Natural killer cell treated with Interleukin-12 subunit alpha and Interleukin-12 subunit beta and Interleukin-15 and Interleukin-18, amount 100 ng/mL, for 72 hours (primary cell): ENCODE data around the gene BEND7. TPM values are rescaled to one million over a fixed set of nuclear protein-coding genes. Genes with fewer than 3 reads are reported as not detected.

Experiments used
- ATAC-seq, 2 donors: fragments of 150-1000 bp; cut with Tn5 transposase in 1 of 2; sonication (Bioruptor Pico), chemical (Tn5 transposase) in 1 of 2; 2 replicates each; pipeline ENCODE4 v1.10.0; 2021
- DNase-seq: peaks from one replicate; pipeline ENCODE4 v3.0.0; 2022; ENCODE audit warnings: low spot score
- H3K27ac Mint-ChIP-seq, 2 donors: 1 replicate in 1 of 2; 2 replicates in 1 of 2; pipeline ENCODE4 v1.8.0; 2022; ENCODE audit warnings: mixed read lengths in 2 of 2, mild to moderate bottlenecking in 1 of 2, moderate library complexity in 1 of 2
- H3K27me3 Mint-ChIP-seq, 2 donors: 1 replicate in 1 of 2; 2 replicates in 1 of 2; pipeline ENCODE4 v1.8.0; 2022; ENCODE audit warnings: mixed read lengths in 2 of 2
- H3K36me3 Mint-ChIP-seq: one replicate; pipeline ENCODE4 v1.8.0; 2022; ENCODE audit warnings: mixed read lengths
- H3K4me1 Mint-ChIP-seq, 2 donors: 1 replicate in 1 of 2; 2 replicates in 1 of 2; pipeline ENCODE4 v1.8.0; 2022; ENCODE audit warnings: low read depth in 2 of 2, mixed read lengths in 2 of 2, mild to moderate bottlenecking in 1 of 2
- H3K4me3 Mint-ChIP-seq: one replicate; pipeline ENCODE4 v1.8.0; 2022; ENCODE audit warnings: mixed read lengths
- H3K9me3 Mint-ChIP-seq: 2 replicates; pipeline ENCODE4 v1.8.0; 2022; ENCODE audit warnings: mixed read lengths
- total RNA-seq, 2 donors: library from RNA; stranded (reverse); gene quantifications; one replicate each; pipeline ENCODE4 v1.2.3, GENCODE V29; 2022

The BEND7 gene
- total RNA-seq, 2 donors from 2014 or later, result not detected

- Mint-ChIP-seq H3K36me3 (no peaks in the 10 kb centered on the region), H3K27me3 (peaks cover 38 to 53% of the 10 kb centered on the region in 2 donors), H3K4me1 (no peaks in the 10 kb centered on the region), H3K9me3 (no peaks in the 10 kb centered on the region), H3K27ac (no peak overlapping the region), H3K4me3 (no peak overlapping the region)
- DNase-seq, result no peak
- ATAC-seq, result peak; percentile 31 to 62
Observed at GRCh38 chr10:13536674-13537366, 8.0 kb upstream of the BEND7 start.

GRCh38 chr10:13535346-13535745 is 6.5 kb upstream of the BEND7 start:
- Mint-ChIP-seq H3K36me3 (no peaks in the 10 kb centered on the region), H3K27ac (no peak overlapping the region), H3K4me3 (no peak overlapping the region), H3K27me3 (peaks cover 38 to 49% of the 10 kb centered on the region in 2 donors), H3K4me1 (no peaks in the 10 kb centered on the region), H3K9me3 (no peaks in the 10 kb centered on the region)
- DNase-seq (no peak), ATAC-seq (no peak)

DNA sequence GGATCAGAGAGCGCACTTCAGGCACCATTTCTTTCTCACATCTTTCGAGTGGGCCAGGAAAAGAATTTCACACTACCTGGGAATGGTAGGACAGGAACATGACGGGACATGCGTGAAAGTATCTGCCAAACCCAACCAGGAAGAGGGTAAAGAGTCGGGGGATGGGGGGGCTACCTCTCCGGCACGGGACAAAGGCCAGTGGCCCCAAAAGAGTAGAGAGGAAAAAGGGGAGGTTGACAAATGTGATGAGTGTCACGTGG is 830 bp upstream of the BEND7 start:
- no peak overlapping the region for H3K27ac Mint-ChIP-seq
- peaks cover 35 to 63% of the 10 kb centered on the region in 2 donors for H3K27me3 Mint-ChIP-seq
- no peaks in the 10 kb centered on the region for H3K36me3 Mint-ChIP-seq
- ATAC-seq (no peak), DNase-seq (no peak)
- no peaks in the 10 kb centered on the region for H3K9me3 Mint-ChIP-seq
- peaks cover 0 to 7% of the 10 kb centered on the region in 2 donors for H3K4me1 Mint-ChIP-seq
- peak overlapping the region; percentile 28 for H3K4me3 Mint-ChIP-seq

DNA sequence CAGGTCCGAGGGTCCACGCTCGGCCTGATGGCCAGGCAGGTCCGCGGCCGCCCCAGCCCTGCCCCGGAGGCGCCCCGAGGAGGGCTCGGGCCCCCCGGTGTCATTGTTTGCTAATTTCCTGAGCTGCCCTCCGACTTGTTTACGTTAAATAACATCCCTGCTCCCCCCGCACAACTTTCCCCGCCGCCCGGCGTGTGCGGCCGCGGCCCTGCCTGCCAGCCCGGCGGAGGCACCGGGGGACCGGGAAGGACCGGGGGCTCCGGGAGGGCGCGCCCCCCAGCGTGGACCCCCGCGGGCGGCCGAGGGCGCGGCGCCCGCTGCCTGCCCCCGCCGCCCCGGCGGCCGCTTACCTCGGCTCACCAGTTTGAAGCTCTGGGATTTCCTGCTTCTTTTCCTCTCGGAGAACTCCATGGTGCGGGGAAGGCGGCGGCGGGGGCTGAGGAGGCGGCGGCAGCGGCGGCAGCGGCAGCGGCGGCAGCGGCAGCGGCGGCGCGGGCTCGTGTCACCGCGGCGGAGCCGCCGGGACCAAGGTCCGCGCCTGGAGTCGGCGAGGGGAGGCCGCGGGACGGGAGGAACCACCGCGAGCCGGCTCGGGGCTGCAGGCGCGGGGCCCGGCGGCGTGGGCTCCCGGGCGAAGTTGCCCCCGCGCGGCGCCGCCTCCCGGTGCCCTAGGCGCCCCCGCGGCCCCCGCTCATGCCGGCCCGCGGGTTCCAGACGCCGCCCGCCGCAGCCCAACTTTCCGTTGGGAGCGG is 515 bp downstream of the BEND7 start:
- H3K4me1 Mint-ChIP-seq, result peaks cover 0 to 7% of the 10 kb centered on the region in 2 donors
- DNase-seq, result no peak
- peak; percentile 13 to 32 for ATAC-seq
- no peaks in the 10 kb centered on the region for H3K36me3 Mint-ChIP-seq
- peak overlapping the region; percentile 61 for H3K4me3 Mint-ChIP-seq
- no peak overlapping the region for H3K27ac Mint-ChIP-seq
- peaks cover 32 to 66% of the 10 kb centered on the region in 2 donors for H3K27me3 Mint-ChIP-seq
- H3K9me3 Mint-ChIP-seq, result no peaks in the 10 kb centered on the region

- H3K9me3 Mint-ChIP-seq, result no peaks in the 10 kb centered on the region
- no peak for ATAC-seq
- H3K27ac Mint-ChIP-seq, result no peak overlapping the region
- H3K4me3 Mint-ChIP-seq, result peak overlapping the region; percentile 61
- peaks cover 36 to 71% of the 10 kb centered on the region in 2 donors for H3K27me3 Mint-ChIP-seq
- no peak for DNase-seq
- peaks cover 0 to 7% of the 10 kb centered on the region in 2 donors for H3K4me1 Mint-ChIP-seq
- no peaks in the 10 kb centered on the region for H3K36me3 Mint-ChIP-seq
Observed at GRCh38 chr10:13527864-13528122, 1.0 kb downstream of the BEND7 start.

DNA sequence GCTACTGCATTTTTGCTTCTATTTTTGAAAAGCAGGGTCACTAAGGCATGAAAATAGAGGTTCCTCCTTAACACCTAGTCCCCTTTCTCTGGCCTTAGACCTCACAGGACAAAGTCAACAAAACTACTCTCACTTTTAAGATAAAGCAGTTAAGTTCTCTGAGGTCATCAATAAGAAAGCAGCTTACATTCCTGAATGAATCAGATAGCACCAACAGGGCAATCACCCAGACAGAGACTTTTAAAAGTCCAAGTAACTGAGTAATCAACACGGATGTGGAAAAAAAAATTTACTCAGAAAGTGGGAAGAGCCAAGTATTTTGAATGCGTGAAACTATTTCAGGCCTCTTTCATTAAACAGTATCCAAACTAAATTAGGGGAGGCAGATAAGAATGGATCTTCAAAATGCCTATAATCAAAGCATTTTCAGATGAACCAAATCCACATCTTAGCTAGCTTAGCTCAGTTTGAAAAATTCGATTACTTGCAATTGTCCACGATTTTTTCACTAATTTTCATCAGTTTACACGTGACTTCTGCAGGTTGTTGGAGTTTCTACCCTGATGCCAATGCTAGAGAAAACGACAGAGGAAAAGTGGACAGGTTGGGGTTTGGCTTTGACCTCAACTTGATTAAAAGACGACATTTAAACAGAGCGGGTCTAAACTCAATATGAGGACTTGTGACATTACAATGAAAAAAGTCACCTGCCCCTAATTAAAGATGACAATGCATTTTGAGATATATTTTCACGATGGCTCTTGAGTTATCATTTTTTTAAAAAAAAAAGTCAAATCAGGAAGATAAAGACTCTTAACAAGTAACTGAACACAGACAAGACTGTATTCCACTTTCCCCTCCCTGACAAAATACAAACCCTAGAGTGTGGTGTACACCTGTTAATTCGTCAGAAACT is 1.6 kb downstream of the BEND7 start:
- DNase-seq, result no peak

GRCh38 chr10:13525663-13526062 is 3.2 kb downstream of the BEND7 start:
- Mint-ChIP-seq H3K9me3 (no peaks in the 10 kb centered on the region), H3K27me3 (peaks cover 33 to 67% of the 10 kb centered on the region in 2 donors), H3K27ac (no peak overlapping the region), H3K4me1 (peaks cover 0 to 7% of the 10 kb centered on the region in 2 donors), H3K36me3 (no peaks in the 10 kb centered on the region), H3K4me3 (no peak overlapping the region)
- ATAC-seq (no peak), DNase-seq (no peak)

More for the DNA sequence above, 1.6 kb downstream of the BEND7 start:
- H3K9me3 Mint-ChIP-seq, result no peaks in the 10 kb centered on the region
- peaks cover 0 to 7% of the 10 kb centered on the region in 2 donors for H3K4me1 Mint-ChIP-seq
- no peaks in the 10 kb centered on the region for H3K36me3 Mint-ChIP-seq
- H3K27me3 Mint-ChIP-seq, result peaks cover 40 to 75% of the 10 kb centered on the region in 2 donors
- H3K27ac Mint-ChIP-seq, result no peak overlapping the region
- H3K4me3 Mint-ChIP-seq, result peak overlapping the region; percentile 61
- ATAC-seq, result no peak

GRCh38 chr10:13521026-13521425 is 7.8 kb downstream of the BEND7 start:
- Mint-ChIP-seq H3K9me3 (no peaks in the 10 kb centered on the region), H3K4me3 (no peak overlapping the region), H3K4me1 (no peaks in the 10 kb centered on the region), H3K27ac (no peak overlapping the region), H3K27me3 (peaks cover 33 to 66% of the 10 kb centered on the region in 2 donors), H3K36me3 (no peaks in the 10 kb centered on the region)
- ATAC-seq (no peak), DNase-seq (no peak)

DNA sequence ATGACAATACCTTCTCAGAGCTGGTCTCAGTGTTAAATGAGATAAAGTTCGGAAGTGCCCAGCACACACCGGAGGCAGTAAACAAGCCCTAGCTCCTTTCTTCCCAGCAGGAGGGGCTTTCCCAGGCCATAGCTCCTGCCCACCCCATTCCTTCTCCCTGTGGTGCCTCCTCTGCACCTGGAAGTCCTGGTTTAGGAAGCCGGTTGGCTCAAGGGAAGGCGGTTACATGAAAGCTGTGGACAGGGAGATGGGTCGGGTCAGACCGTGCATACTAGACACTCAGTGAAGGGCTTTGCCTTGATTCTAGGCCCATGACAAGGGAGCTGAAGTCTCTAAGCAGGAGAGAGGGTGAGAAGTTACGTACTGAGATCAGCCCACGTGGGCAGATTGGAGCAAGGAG is 8.6 kb downstream of the BEND7 start:
- Mint-ChIP-seq H3K4me1 (no peaks in the 10 kb centered on the region), H3K4me3 (no peak overlapping the region), H3K27me3 (peaks cover 33 to 63% of the 10 kb centered on the region in 2 donors), H3K9me3 (no peaks in the 10 kb centered on the region), H3K27ac (no peak overlapping the region), H3K36me3 (no peaks in the 10 kb centered on the region)
- no peak for ATAC-seq
- DNase-seq, result no peak

DNA sequence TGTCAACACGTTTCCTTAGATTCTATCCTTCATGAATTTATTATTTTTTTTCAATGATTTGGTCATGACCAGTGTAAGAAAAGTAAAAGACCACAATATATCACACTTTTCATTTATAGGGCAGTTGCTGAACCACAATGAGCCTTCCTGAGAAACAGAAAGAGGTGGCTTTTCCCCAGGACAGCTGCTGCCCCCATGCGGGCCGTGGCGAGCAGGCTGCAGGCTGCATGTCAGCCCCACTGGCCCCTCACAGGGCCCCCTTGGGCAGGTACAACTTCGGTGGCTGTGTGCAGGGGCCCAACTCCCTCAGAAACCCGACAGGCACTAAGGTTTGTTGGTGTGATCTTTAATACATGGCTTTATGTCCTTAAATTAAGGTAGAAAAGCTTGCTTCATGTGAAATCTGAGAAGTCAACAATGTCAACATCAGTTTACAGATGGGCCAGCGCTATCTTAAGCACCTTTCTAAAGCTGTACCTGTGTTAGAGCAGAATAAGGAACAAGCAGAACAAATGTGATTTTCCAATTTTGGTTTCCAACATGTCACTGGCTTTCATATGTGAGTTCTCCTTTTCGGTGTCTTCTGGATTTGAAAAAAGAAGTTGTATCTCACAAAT is 10.6 kb downstream of the BEND7 start:
- Mint-ChIP-seq H3K4me1 (no peaks in the 10 kb centered on the region), H3K36me3 (no peaks in the 10 kb centered on the region), H3K9me3 (no peaks in the 10 kb centered on the region), H3K27me3 (peaks cover 34 to 48% of the 10 kb centered on the region in 2 donors), H3K4me3 (no peak overlapping the region), H3K27ac (no peak overlapping the region)
- ATAC-seq, result no peak
- no peak for DNase-seq

DNA sequence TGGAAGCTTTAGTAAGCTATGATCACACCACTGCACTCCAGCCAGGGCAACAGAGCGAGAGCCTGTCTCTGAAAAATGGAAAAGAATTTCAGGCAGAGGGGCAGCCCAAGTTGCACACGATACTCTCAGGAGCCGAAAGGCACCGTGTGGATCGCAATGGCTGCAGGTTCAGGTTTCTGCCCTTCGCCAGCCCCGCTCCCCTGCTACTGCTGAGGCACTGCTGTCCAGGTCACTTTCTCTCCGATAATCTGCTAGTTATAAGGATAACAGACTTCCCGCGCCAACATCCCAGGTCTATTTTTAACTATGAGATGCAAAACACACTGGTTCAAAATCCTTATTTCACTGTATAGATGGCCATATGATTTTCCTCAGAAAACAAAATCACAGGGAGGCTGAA is 11.1 kb downstream of the BEND7 start:
- DNase-seq, result no peak
- no peak overlapping the region for H3K4me3 Mint-ChIP-seq
- no peaks in the 10 kb centered on the region for H3K4me1 Mint-ChIP-seq
- ATAC-seq, result no peak
- H3K9me3 Mint-ChIP-seq, result no peaks in the 10 kb centered on the region
- no peaks in the 10 kb centered on the region for H3K36me3 Mint-ChIP-seq
- no peak overlapping the region for H3K27ac Mint-ChIP-seq
- peaks cover 32 to 48% of the 10 kb centered on the region in 2 donors for H3K27me3 Mint-ChIP-seq

DNA sequence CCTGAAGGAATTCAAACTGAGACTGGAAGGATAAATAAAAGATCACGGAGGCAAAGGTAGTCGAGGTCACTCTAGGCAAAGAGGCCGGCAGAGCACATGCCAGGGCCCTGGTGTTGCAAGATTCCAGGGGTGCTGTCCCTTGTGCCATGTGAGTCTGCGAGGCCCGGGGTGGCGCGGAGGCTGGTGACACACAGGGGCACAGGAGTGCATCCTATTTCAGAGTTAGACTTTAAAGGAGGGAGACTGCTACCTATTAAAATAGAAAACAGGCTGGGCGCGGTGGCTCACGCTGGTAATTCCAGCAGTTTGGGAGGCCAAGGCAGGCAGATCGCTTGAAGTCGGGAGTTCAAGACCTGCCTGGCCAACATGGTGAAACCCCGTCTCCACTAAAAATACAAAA is 12.6 kb downstream of the BEND7 start:
- H3K9me3 Mint-ChIP-seq, result no peaks in the 10 kb centered on the region
- H3K4me3 Mint-ChIP-seq, result no peak overlapping the region
- H3K27me3 Mint-ChIP-seq, result peaks cover 29 to 43% of the 10 kb centered on the region in 2 donors
- H3K27ac Mint-ChIP-seq, result no peak overlapping the region
- DNase-seq, result no peak
- H3K36me3 Mint-ChIP-seq, result no peaks in the 10 kb centered on the region
- no peak for ATAC-seq
- H3K4me1 Mint-ChIP-seq, result no peaks in the 10 kb centered on the region

DNA sequence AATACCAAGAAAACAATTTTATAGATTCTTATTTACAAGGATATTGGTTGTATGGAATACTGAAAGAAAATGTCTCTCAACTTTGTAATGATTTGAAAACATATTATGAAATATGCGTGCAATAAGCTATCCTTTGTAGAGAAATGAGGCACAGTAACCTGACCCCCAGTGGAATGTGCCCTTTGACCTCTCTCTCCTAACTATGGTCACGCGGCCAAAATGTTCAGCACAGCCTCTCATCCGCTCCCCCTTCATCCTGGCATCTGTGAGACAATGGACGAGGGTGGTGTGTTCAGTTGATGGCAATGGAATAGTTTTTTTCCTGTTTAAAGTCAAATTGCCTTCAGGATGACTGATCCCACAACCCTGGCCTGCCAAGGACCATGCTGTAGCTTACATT is 13.3 kb downstream of the BEND7 start:
- DNase-seq (no peak), ATAC-seq (no peak)
- Mint-ChIP-seq H3K9me3 (no peaks in the 10 kb centered on the region), H3K27ac (no peak overlapping the region), H3K27me3 (peaks cover 29 to 41% of the 10 kb centered on the region in 2 donors), H3K4me1 (no peaks in the 10 kb centered on the region), H3K36me3 (no peaks in the 10 kb centered on the region), H3K4me3 (no peak overlapping the region)

DNA sequence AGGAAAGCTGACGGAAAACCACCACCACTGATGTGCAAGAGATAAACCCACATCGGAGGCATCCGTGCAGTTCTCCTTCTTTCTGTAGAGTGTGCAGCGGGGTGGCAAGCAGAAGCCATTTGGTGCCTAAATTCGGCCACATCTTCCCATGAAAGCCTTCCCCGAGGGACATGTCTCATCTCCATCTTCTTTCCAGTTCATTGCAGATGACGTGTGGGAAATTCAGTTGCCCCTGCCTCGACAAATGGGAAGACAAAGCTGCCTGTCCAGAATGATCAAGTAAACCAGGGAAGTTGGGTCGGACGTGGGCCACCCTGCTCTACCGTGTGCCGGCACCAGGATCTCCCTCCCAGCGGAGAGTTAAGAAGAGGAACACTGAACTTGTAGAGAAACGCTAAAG is 14.5 kb downstream of the BEND7 start:
- no peak for ATAC-seq
- Mint-ChIP-seq H3K36me3 (no peaks in the 10 kb centered on the region), H3K9me3 (no peaks in the 10 kb centered on the region), H3K4me1 (no peaks in the 10 kb centered on the region), H3K4me3 (no peak overlapping the region), H3K27ac (no peak overlapping the region), H3K27me3 (peaks cover 23 to 30% of the 10 kb centered on the region in 2 donors)
- no peak for DNase-seq
